GM23248 (cell line): ENCODE measurements around the gene SLC33A1. TPM values are rescaled to one million over a fixed set of nuclear protein-coding genes. Genes with fewer than 3 reads are reported as not detected.
"Not testable (repeated sequence)": the region's sequence is repeated elsewhere in the genome, so short reads cannot be mapped to it uniquely, and the experiment has no call there.

Source experiments
- DNase-seq: peaks from one replicate; pipeline ENCODE4 v3.0.0-alpha.2; 2015
- H2AFZ ChIP-seq: fragments of 200-600 bp; sonication (generic); 2 replicates; pipeline ENCODE4 v1.6.1; 2016; ENCODE audit warnings: antibody characterized with exemption
- H3F3A ChIP-seq: fragments of 200-600 bp; sonication (generic); 2 replicates; pipeline ENCODE4 v1.6.1; 2016; ENCODE audit warnings: mild to moderate bottlenecking, antibody characterized with exemption, mixed run types; ENCODE audit not compliant: insufficient read depth
- H3K27ac ChIP-seq: fragments of 200-600 bp; sonication (generic); 2 replicates; pipeline ENCODE4 v1.5.1; 2016; ENCODE audit warnings: mild to moderate bottlenecking
- H3K27me3 ChIP-seq: fragments of 200-600 bp; sonication (generic); replicated peaks from 2 replicates; pipeline ENCODE4 v1.6.1; 2016; ENCODE audit warnings: mild to moderate bottlenecking; ENCODE audit not compliant: insufficient read depth
- H3K36me3 ChIP-seq: fragments of 200-600 bp; sonication (generic); 2 replicates; pipeline ENCODE4 v1.6.1; 2016; ENCODE audit warnings: low read depth, mild to moderate bottlenecking
- H3K4me1 ChIP-seq: fragments of 200-600 bp; sonication (generic); 2 replicates; pipeline ENCODE4 v1.6.1; 2016; ENCODE audit warnings: mild to moderate bottlenecking; ENCODE audit not compliant: insufficient read depth
- H3K4me2 ChIP-seq: fragments of 200-600 bp; sonication (generic); one replicate; pipeline ENCODE4 v1.6.1; 2016; ENCODE audit warnings: mild to moderate bottlenecking; ENCODE audit not compliant: unreplicated experiment
- H3K4me3 ChIP-seq: fragments of 200-600 bp; sonication (generic); 2 replicates; pipeline ENCODE4 v1.5.1; 2016; ENCODE audit warnings: mild to moderate bottlenecking
- H3K79me2 ChIP-seq: fragments of 200-600 bp; sonication (generic); 2 replicates; pipeline ENCODE4 v1.6.1; 2016; ENCODE audit warnings: mild to moderate bottlenecking; ENCODE audit not compliant: insufficient read depth
- H3K9ac ChIP-seq: fragments of 200-600 bp; sonication (generic); 2 replicates; pipeline ENCODE4 v1.6.1; 2016; ENCODE audit warnings: mild to moderate bottlenecking
- H3K9me2 ChIP-seq: fragments of 200-600 bp; sonication (generic); 2 replicates; pipeline ENCODE4 v1.6.1; 2016; ENCODE audit warnings: mixed run types, mild to moderate bottlenecking, moderate library complexity; ENCODE audit not compliant: insufficient read depth
- H3K9me3 ChIP-seq: fragments of 200-600 bp; sonication (generic); one replicate; pipeline ENCODE4 v1.6.1; 2017; ENCODE audit warnings: low read depth
- H4K20me1 ChIP-seq: fragments of 200-600 bp; sonication (generic); 2 replicates; pipeline ENCODE4 v1.6.0; 2016; ENCODE audit not compliant: insufficient read depth
- EZH2 ChIP-seq: fragments of 200-600 bp; sonication (generic); IDR thresholded peaks from 2 replicates; pipeline ENCODE4 v1.6.1; 2018; ENCODE audit warnings: antibody characterized with exemption, mild to moderate bottlenecking; ENCODE audit not compliant: insufficient read depth, poor library complexity, severe bottlenecking
- EZH2phosphoT487 ChIP-seq: fragments of 200-600 bp; sonication (generic); IDR thresholded peaks from 2 replicates; pipeline ENCODE4 v1.6.1; 2018; ENCODE audit warnings: antibody characterized with exemption, moderate library complexity, mild to moderate bottlenecking, low read depth; ENCODE audit not compliant: insufficient read depth
- WGBS, 2 experiments: methylation state at CpG; one replicate each; pipeline ENCODE4 v1.1.6; 2015 to 2017; ENCODE audit warnings: low lambda C conversion rate in 2 of 2, low coverage in 1 of 2; ENCODE audit errors: missing lambda C conversion rate in 2 of 2; 5-methylcytosine and 5-hydroxymethylcytosine counted together
- in situ Hi-C: fragments of 300-500 bp; cut with MboI; formaldehyde crosslinking; loops from 2 replicates; pipeline ENCODE4 v1.15.0; 2020
- polyA plus RNA-seq: library from polyadenylated mRNA; unstranded; fragments of >200 nt; fragmentation: Nextera tagmentation; extraction: Ambion mirVana; gene quantifications from 2 replicates; pipeline ENCODE4 v1.2.1, GENCODE V29; 2016
- total RNA-seq: library from RNA; depleted of rRNA; stranded (reverse); fragments of >200 nt; shearing (Covaris generic); gene quantifications from 2 replicates; pipeline ENCODE4 v1.2.3, GENCODE V29; 2014

Gene SLC33A1
- total and polyA plus RNA-seq, 2 experiments from 2014 or later = 23.3 to 43.8 TPM

DNA sequence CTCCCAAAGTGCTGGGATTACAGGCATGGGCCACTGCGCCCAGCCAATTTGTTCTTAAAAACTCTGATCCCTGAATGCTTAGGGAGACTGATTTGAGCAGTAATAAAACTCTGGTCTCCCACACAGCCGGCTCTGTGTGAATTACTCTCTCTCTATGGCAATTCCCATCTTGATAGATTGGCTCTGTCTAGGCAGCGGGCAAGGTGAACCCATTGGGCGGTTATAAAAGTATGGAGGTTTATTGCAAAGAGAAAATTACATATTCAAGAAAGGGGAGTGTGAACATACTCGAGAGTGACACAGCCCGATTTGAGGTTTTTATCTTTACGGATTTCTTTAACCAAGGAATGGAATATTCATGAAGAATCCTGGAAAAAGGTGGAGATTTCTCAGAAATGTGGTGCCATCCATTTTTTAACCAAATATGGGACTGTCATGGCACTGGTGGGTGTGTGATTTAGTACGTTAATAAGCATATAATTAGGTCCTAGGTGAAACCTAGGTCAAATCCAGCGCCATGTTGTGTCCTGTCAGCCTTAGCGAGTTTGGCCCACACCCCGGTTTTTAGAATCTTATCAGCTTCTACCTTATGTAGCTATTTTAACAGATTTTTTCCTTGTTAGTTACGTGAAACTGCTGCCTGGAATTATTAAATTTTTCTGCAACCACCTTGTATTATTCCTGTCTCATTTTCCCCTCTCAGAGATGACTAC is 9.0 kb upstream of the SLC33A1 start:
- 81% methylated on average over 12 of the region's 12 CpGs for WGBS, 2 experiments
- no peak overlapping the region for H2AFZ ChIP-seq
- TF ChIP-seq EZH2phosphoT487 (no peak), EZH2 (no peak)
- H4K20me1 ChIP-seq = no peaks in the 10 kb centered on the region
- no peak overlapping the region for H3K27ac ChIP-seq
- H3K79me2 ChIP-seq = no peaks in the 10 kb centered on the region
- in situ Hi-C loops = no loop called here
- H3K27me3 ChIP-seq = no peaks in the 10 kb centered on the region
- DNase-seq = no peak
- no peak overlapping the region for H3K9ac ChIP-seq
- H3K36me3 ChIP-seq = no peaks in the 10 kb centered on the region
- H3K4me2 ChIP-seq = no peak overlapping the region
- no peaks in the 10 kb centered on the region for H3K9me2 ChIP-seq
- H3K4me1 ChIP-seq = peaks cover 4% of the 10 kb centered on the region; the same call in 1 of the 2 replicates
- no peaks in the 10 kb centered on the region for H3K9me3 ChIP-seq
- no peak overlapping the region for H3K4me3 ChIP-seq
- H3F3A ChIP-seq = no peaks in the 10 kb centered on the region

DNA sequence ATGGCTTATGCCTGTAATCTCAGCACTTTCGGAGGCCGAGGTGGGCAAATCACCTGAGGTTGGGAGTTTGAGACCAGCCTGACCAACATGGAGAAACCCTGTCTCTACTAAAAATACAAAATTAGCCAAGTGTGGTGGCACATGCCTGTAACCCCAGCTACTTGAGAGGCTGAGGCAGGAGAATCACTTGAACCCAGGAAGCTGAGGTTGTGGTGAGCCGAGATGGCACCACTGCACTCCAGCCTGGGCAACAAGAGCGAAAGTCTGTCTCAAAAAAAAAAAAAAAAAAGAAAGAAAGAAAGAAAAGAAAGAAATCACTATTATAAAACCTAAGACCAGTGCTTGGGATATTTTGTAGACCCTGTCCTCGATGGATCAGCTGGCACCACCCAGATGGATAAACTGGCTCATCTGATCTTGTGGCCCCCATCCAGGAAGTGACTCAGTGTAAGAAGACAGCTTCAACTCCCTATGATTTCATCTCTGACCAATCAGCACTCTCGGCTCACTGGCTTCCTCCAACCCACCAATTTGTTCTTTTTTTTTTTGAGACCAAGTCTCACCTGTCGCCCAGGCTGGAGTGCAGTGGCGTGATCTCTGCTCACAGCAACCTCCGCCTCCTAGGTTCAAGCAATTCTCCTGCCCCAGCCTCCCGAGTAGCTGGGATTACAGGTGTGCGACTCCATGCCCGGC is 8.2 kb upstream of the SLC33A1 start:
- H3K4me1 ChIP-seq, in situ Hi-C loops, H3K27me3 ChIP-seq, H3K4me3 ChIP-seq, H3K79me2 ChIP-seq, H3K4me2 ChIP-seq, H3F3A ChIP-seq, H3K36me3 ChIP-seq, H3K27ac ChIP-seq, H3K9me2 ChIP-seq, H3K9ac ChIP-seq, H3K9me3 ChIP-seq, H4K20me1 ChIP-seq: not testable (repeated sequence)
- 64 to 72% methylated on average over 10 to 12 of the region's 12 CpGs for WGBS, 2 experiments
- peak; percentile 80 for DNase-seq
- H2AFZ ChIP-seq = peak overlapping the region; percentile 42; the same call in 1 of the 2 replicates

DNA sequence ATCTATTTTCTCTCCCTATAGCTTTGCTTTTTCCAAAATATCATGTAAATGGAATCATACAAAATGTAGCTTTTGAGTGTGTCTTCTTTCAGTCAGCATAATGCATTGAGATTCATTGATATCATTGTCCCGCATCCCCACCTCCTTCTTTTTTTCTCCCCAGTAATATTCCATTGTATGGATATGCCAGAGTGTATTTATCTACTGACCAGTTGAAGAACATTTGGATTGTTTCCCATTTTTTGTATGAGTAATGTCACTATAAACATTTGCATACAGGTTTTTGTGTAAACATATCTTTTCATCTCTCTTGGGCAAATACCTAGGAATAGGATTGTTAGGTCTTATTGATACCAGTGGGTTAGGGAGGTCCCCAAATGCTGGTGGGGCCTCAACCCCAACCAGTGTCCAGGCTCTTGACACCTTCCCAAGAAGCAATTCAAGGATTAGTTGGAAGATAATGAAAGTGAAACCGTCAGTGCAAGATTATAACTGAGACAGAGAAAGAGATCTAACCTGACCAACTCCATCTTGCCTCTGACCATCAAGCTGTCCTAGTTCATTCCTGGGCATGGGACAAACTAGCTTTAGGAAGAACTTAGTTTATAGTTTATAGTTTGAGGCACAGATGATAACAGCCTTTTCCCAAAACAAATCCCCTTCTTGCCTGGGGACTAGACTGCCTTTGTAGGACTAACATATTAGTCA is 7.4 kb upstream of the SLC33A1 start:
- DNase-seq = no peak
- Histone ChIP-seq H3K9ac (no peak overlapping the region), H3K27me3 (no peaks in the 10 kb centered on the region), H3F3A (no peaks in the 10 kb centered on the region), H4K20me1 (no peaks in the 10 kb centered on the region), H3K27ac (no peak overlapping the region), H3K79me2 (no peaks in the 10 kb centered on the region), H3K36me3 (no peaks in the 10 kb centered on the region), H2AFZ (no peak overlapping the region), H3K9me2 (no peaks in the 10 kb centered on the region), H3K4me1 (peaks cover 4% of the 10 kb centered on the region; the same call in 1 of the 2 replicates), H3K4me2 (no peak overlapping the region), H3K9me3 (no peaks in the 10 kb centered on the region), H3K4me3 (no peak overlapping the region)
- in situ Hi-C loops = no loop called here
- WGBS, 2 experiments = 90 to 97% methylated on average over 2 of the region's 2 CpGs
- no peak for TF ChIP-seq EZH2phosphoT487

DNA sequence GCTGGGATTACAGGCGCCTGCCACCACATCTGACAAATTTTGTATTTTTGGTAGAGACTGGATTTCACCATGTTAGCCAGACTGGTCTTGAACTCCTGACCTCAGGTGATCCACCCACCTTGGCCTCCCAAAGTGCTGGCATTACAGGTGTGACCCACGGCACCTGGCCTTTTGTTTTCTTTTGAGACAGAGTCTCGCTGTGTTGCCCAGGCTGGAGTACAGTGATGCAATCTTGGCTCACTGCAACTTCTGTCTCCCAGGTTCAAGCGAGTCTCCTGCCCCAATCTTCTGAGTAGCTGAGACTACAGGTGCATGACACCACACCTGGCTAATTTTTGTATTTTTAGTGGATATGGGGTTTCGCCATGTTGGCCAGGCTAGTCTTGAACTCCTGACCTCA is 6.2 kb upstream of the SLC33A1 start:
- peak overlapping the region; percentile 86 for H2AFZ ChIP-seq
- in situ Hi-C loops, H3K9me2 ChIP-seq: not testable (repeated sequence)

More for the DNA sequence above, 6.2 kb upstream of the SLC33A1 start:
- H3K36me3 ChIP-seq, H3K4me2 ChIP-seq, H3K27me3 ChIP-seq, H3K4me1 ChIP-seq, H3K4me3 ChIP-seq, H3K9me3 ChIP-seq, H3K79me2 ChIP-seq, H3K9ac ChIP-seq, DNase-seq, H3F3A ChIP-seq, H3K27ac ChIP-seq, H4K20me1 ChIP-seq: not testable (repeated sequence)
- WGBS, 2 experiments = 84 to 92% methylated on average over 5 of the region's 5 CpGs
